HG02610 (cell line): Measurements from ENCODE around the gene TOX2.

Source experiments
- ATAC-seq: cut with Tn5 transposase; IDR thresholded peaks from one replicate; pipeline ENCODE4 v1.9.1; 2021; ENCODE audit warnings: mild to moderate bottlenecking, moderate library complexity; ENCODE audit not compliant: unreplicated experiment

The TOX2 gene

GRCh38 chr20:44016525-44016924 is 101.9 kb downstream of the TOX2 start:
- ATAC-seq: no peak

- ATAC-seq: no peak
Measured at GRCh38 chr20:44017211-44017610, 102.6 kb downstream of the TOX2 start.

- ATAC-seq: no peak
Measured at GRCh38 chr20:44017905-44018258, 103.2 kb downstream of the TOX2 start.

- ATAC-seq: no peak
Measured at GRCh38 chr20:44018259-44018941, 103.7 kb downstream of the TOX2 start.

- no peak for ATAC-seq
Measured at GRCh38 chr20:44018942-44019637, 104.4 kb downstream of the TOX2 start.

- no peak for ATAC-seq
Measured at GRCh38 chr20:44019638-44020335, 105.1 kb downstream of the TOX2 start.

- no peak for ATAC-seq
Measured at GRCh38 chr20:44020406-44021148, 105.9 kb downstream of the TOX2 start.

GRCh38 chr20:44021186-44021585 is 106.5 kb downstream of the TOX2 start:
- no peak for ATAC-seq

GRCh38 chr20:44021900-44022299 is 107.2 kb downstream of the TOX2 start:
- ATAC-seq: no peak

- ATAC-seq: no peak
Measured at GRCh38 chr20:44022464-44022863, 107.8 kb downstream of the TOX2 start.

- no peak for ATAC-seq
Measured at GRCh38 chr20:44023515-44024371, 109.1 kb downstream of the TOX2 start.

- ATAC-seq: no peak
Measured at GRCh38 chr20:44024820-44025580, 110.3 kb downstream of the TOX2 start.

- no peak for ATAC-seq
Measured at GRCh38 chr20:44025756-44026155, 111.1 kb downstream of the TOX2 start.

- no peak for ATAC-seq
Measured at GRCh38 chr20:44026647-44027342, 112.1 kb downstream of the TOX2 start.

GRCh38 chr20:44027343-44028002 is 112.8 kb downstream of the TOX2 start:
- no peak for ATAC-seq

- ATAC-seq: no peak
Measured at GRCh38 chr20:44028003-44028730, 113.5 kb downstream of the TOX2 start.

- peak; percentile 76 for ATAC-seq
Measured at GRCh38 chr20:44028868-44029847, 114.5 kb downstream of the TOX2 start.
